CD4-positive, alpha-beta T cell (primary cell): ENCODE measurements around the gene INPP5A. TPM values are rescaled to one million over a fixed set of nuclear protein-coding genes. Genes with fewer than 3 reads are reported as not detected.

Experiments used
- ATAC-seq: fragments of 200-7000 bp; cut with Tn5 transposase; one replicate; pipeline ENCODE4 v1.10.0; 2022; ENCODE audit warnings: mild to moderate bottlenecking; ENCODE audit not compliant: poor library complexity
- CTCF ChIA-PET: fragments of 350-600 bp; sonication (Branson Sonifier 250); formaldehyde crosslinking; loops from one replicate; lab custom pipeline; 2021; ENCODE audit warnings: antibody characterized with exemption, inconsistent platforms; lab: Charles Lee
- POLR2A ChIA-PET: fragments of 350-600 bp; sonication (Branson Sonifier 250); formaldehyde crosslinking; loops from one replicate; lab custom pipeline; 2021; ENCODE audit warnings: antibody characterized with exemption, inconsistent platforms; lab: Charles Lee
- DNase-seq, 14 experiments: peaks; one replicate each; pipeline ENCODE4 v3.0.0-alpha.2; 2013 to 2020; ENCODE audit warnings: mixed read lengths in 2 of 14
- H3K27ac ChIP-seq, 2 donors: one replicate each; pipeline versions ENCODE4 v1.5.1 to v1.7.0; 2013; ENCODE audit warnings: low read length in 2 of 2, low read depth in 1 of 2, mild to moderate bottlenecking in 1 of 2
- H3K27me3 ChIP-seq, 2 experiments: 1 replicate in 1 of 2; 2 replicates in 1 of 2; pipeline versions ENCODE4 v1.6.1 to v1.7.0; 2013; ENCODE audit warnings: low read length in 2 of 2, control low read depth in 1 of 2, mild to moderate bottlenecking in 1 of 2, moderate library complexity in 1 of 2; ENCODE audit not compliant: insufficient read depth in 2 of 2, control insufficient read depth in 1 of 2
- H3K36me3 ChIP-seq: one replicate; pipeline ENCODE4 v1.6.1; 2013; ENCODE audit warnings: low read length, control low read depth; ENCODE audit not compliant: insufficient read depth
- H3K4me1 ChIP-seq: one replicate; pipeline ENCODE4 v1.6.1; 2013; ENCODE audit warnings: low read length, control low read depth; ENCODE audit not compliant: insufficient read depth
- H3K4me3 ChIP-seq: one replicate; pipeline ENCODE4 v1.5.1; 2013; ENCODE audit warnings: mild to moderate bottlenecking, low read length, moderate library complexity
- H3K9me3 ChIP-seq, 2 experiments: 1 replicate in 1 of 2; 2 replicates in 1 of 2; pipeline versions ENCODE4 v1.6.1 to v1.7.0; 2013; ENCODE audit warnings: low read length in 2 of 2, mild to moderate bottlenecking in 2 of 2, control low read depth in 1 of 2, moderate library complexity in 1 of 2; ENCODE audit not compliant: control insufficient read depth in 1 of 2, insufficient read depth in 1 of 2
- H3K27ac Mint-ChIP-seq: one replicate; pipeline ENCODE4 v1.8.0; 2020; ENCODE audit warnings: mixed read lengths
- H3K27me3 Mint-ChIP-seq: one replicate; pipeline ENCODE4 v1.8.0; 2021; ENCODE audit warnings: mixed read lengths
- H3K36me3 Mint-ChIP-seq: one replicate; pipeline ENCODE4 v1.8.0; 2021; ENCODE audit warnings: low read depth, mixed read lengths
- H3K4me1 Mint-ChIP-seq: one replicate; pipeline ENCODE4 v1.8.0; 2021; ENCODE audit warnings: low read depth, mixed read lengths
- H3K4me3 Mint-ChIP-seq: one replicate; pipeline ENCODE4 v1.8.0; 2020; ENCODE audit warnings: mild to moderate bottlenecking, mixed read lengths
- H3K9me3 Mint-ChIP-seq: one replicate; pipeline ENCODE4 v1.8.0; 2020; ENCODE audit warnings: mixed read lengths
- CTCF ChIP-seq: fragments of 200-600 bp; IDR thresholded peaks from one replicate; pipeline ENCODE4 v1.8.0; 2022; ENCODE audit warnings: antibody characterized with exemption, mild to moderate bottlenecking
- intact Hi-C, 2 experiments: fragments of 100-400 bp; cut with DNase I in 1 of 2; cut with micrococcal nuclease in 1 of 2; formaldehyde crosslinking; loops; one replicate each; pipeline versions ENCODE4 v1.15.1 to v1.9.0; 2023 to 2025; cut with DNase I, micrococcal nuclease
- total RNA-seq, 174 experiments: library from RNA in 2 of 174; stranded (reverse) in 2 of 174; gene quantifications; one replicate each; pipeline ENCODE4 v1.2.3 and lab custom pipeline; 2021 to 2026

The INPP5A gene
- total RNA-seq, 2 experiments from 2014 or later = 22.0 to 24.8 TPM

DNA sequence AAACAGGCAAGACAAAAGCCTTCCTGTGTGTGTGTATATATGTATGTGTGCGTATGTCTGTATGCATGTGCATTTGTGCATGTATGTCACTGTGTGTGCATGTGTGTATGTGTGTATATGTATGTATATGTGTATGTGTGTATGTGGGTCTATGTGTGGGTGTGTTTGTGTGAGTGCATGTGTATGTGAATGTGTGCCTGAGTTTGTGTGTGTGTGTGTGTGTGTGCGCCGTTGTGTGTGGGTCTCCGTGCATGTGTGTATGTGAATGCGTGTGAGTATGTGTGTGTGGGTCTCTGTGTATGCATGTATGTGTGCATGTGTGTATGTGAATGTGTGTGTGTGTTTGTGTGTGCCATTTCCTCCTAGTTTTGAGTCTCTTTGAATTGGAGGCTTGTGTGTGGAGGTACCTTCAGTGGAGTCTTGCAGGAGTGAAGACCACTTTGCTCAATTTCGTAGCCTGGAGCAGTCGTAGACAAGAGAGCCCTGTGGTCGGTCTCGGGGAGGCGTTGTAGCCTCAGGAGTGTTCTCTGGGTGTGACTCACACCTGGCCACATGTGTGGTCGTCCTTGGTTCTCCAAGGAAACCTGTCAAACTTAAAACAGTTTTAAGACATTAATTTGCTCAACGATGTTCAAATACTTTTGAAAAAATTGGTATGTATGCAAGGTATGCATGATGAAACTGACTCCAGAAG lies 28.1 kb downstream of the INPP5A start:
- H3K27ac Mint-ChIP-seq = no peak overlapping the region
- peaks cover 0 to 9% of the 10 kb centered on the region in 2 experiments for H3K9me3 ChIP-seq
- DNase-seq (no peak), ATAC-seq (no peak)
- H3K4me1 Mint-ChIP-seq = peaks cover 30% of the 10 kb centered on the region
- POLR2A ChIA-PET = no interaction called here
- no peak overlapping the region for H3K27ac ChIP-seq
- H3K4me3 ChIP-seq = no peak overlapping the region
- CTCF ChIA-PET = no interaction called here
- no peaks in the 10 kb centered on the region for H3K9me3 Mint-ChIP-seq
- no peaks in the 10 kb centered on the region for H3K27me3 Mint-ChIP-seq
- no peaks in the 10 kb centered on the region for H3K36me3 Mint-ChIP-seq
- H3K36me3 ChIP-seq = no peaks in the 10 kb centered on the region
- intact Hi-C loops = no loop called here
- H3K4me1 ChIP-seq = peaks cover 29% of the 10 kb centered on the region
- no peak overlapping the region for H3K4me3 Mint-ChIP-seq
- no peak for TF ChIP-seq CTCF
- no peaks in the 10 kb centered on the region for H3K27me3 ChIP-seq

- DNase-seq (no peak), ATAC-seq (no peak)
- Mint-ChIP-seq H3K36me3 (no peaks in the 10 kb centered on the region), H3K27ac (no peak overlapping the region), H3K4me3 (no peak overlapping the region), H3K27me3 (no peaks in the 10 kb centered on the region), H3K4me1 (peaks cover 21% of the 10 kb centered on the region), H3K9me3 (no peaks in the 10 kb centered on the region)
- Histone ChIP-seq H3K4me3 (no peak overlapping the region), H3K27ac (no peak overlapping the region), H3K4me1 (peaks cover 37% of the 10 kb centered on the region), H3K9me3 (peaks cover 0 to 9% of the 10 kb centered on the region in 2 experiments), H3K36me3 (no peaks in the 10 kb centered on the region), H3K27me3 (no peaks in the 10 kb centered on the region)
- intact Hi-C loops = no loop called here
- CTCF ChIA-PET = no interaction called here
- TF ChIP-seq CTCF = no peak
- POLR2A ChIA-PET = no interaction called here
Observed at GRCh38 chr10:132566892-132567291, 29.3 kb downstream of the INPP5A start.

DNA sequence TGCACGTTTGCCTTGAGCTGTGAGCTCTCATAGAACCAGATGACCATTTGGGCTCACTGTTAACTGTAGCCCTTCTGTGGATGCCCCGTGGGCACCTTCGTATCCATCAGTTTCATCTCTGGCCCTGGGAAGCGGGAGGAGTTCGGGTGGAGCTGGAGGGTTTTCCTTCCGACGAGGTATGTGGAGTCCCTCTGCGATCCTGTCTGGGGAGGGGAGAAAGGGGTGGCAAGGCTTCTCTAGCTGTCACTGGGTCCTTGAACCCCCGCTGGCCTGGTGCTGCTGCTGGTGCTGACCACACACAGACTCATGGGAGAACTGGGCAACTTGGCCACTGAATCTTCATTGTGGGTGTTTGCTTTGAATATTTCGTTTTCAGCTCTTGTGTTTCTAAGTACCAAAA lies 32.7 kb downstream of the INPP5A start:
- H3K4me3 ChIP-seq = no peak overlapping the region
- Mint-ChIP-seq H3K4me3 (no peak overlapping the region), H3K4me1 (peaks cover 14% of the 10 kb centered on the region), H3K9me3 (no peaks in the 10 kb centered on the region), H3K36me3 (no peaks in the 10 kb centered on the region), H3K27ac (no peak overlapping the region), H3K27me3 (no peaks in the 10 kb centered on the region)
- H3K9me3 ChIP-seq = no peaks in the 10 kb centered on the region
- H3K27ac ChIP-seq = no peak overlapping the region
- CTCF ChIA-PET = no interaction called here
- POLR2A ChIA-PET = no interaction called here
- intact Hi-C loops = no loop called here
- ATAC-seq (no peak), DNase-seq (no peak)
- H3K36me3 ChIP-seq = no peaks in the 10 kb centered on the region
- TF ChIP-seq CTCF = no peak
- no peaks in the 10 kb centered on the region for H3K27me3 ChIP-seq
- H3K4me1 ChIP-seq = peaks cover 41% of the 10 kb centered on the region
